Measurements from ENCODE around the gene CASP3.
"Not testable (repeated sequence)": the region's sequence is repeated elsewhere in the genome, so short reads cannot be mapped to it uniquely, and the experiment has no call there.

The CASP3 gene

GRCh38 chr4:184632842-184633241 lies 16.4 kb downstream of the CASP3 start:
- no peak for DNase-seq
- Mint-ChIP-seq H3K36me3 (ENCODE audit: low read depth) (peaks cover 77% of the 10 kb centered on the region), H3K9me3 (no peaks in the 10 kb centered on the region), H3K27me3 (ENCODE audit: low read depth, poor library complexity) (no peaks in the 10 kb centered on the region), H3K4me1 (no peaks in the 10 kb centered on the region), H3K27ac (no peak overlapping the region), H3K4me3 (no peak overlapping the region)
- no peak for TF ChIP-seq CTCF (IDR thresholded peaks at IDR 0.05)

DNA sequence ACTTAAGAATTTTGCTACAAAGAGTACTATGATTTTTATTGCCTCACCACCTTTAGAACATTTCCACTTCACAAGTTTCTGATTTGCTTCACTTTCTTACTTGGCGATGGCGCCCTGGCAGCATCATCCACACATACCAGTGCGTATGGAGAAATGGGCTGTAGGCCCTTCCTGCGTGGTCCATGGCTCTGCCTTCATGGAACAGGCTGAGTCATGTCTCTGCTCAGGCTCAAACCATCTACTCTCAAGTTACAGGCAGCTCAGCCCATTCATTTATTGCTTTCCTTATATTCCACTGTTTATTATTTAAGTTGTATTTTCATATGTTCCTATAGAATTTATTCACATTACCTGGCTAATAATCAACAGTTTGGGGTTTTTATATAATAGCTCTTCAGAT lies 21.1 kb downstream of the CASP3 start:
- H3K9me3 Mint-ChIP-seq = peaks cover 7% of the 10 kb centered on the region
- TF ChIP-seq CTCF (IDR thresholded peaks at IDR 0.05) = no peak
- no peak overlapping the region for H3K27ac Mint-ChIP-seq
- peaks cover 86% of the 10 kb centered on the region for H3K36me3 Mint-ChIP-seq (ENCODE audit: low read depth)
- no peak for DNase-seq
- no peaks in the 10 kb centered on the region for H3K27me3 Mint-ChIP-seq (ENCODE audit: low read depth, poor library complexity)
- no peak overlapping the region for H3K4me3 Mint-ChIP-seq
- H3K4me1 Mint-ChIP-seq = peaks cover 9% of the 10 kb centered on the region

DNA sequence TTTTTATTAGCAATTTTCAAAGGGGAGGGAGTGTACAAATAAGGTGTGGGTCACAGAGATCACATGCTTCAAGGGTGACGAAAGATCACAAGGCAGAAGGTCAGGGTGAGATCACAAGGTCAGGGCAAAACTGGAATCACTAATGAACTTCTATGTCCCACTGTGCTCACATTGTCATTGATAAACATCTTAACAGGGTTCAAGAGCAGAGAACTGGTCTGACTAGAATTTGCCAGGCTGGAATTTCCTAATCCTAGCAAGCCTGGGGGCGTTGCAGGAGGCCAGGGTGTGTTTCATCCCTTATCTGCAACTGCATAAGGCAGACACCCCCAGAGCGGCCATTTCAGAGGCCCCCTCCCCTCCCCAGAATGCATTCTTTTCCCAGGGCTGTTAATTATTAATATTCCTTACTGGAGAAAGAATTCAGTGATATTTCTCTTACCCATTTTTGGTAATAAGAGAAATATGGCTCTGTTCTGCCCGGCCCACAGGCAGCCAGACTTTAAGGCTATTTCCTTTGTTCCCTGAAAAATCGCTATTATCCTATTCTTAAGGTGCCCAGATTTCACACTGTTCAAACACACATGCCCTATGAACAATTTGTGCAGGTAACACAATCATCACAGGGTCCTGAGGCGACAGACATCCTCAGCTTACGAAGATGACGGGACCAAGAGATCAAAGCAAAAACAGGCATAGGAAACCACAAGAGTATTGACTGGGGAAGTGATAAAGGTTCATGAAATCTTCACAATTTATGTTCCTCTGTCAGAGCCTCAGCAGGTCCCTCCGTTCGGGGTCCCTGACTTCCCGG lies 23.3 kb downstream of the CASP3 start:
- H3K4me1 Mint-ChIP-seq, H3K4me3 Mint-ChIP-seq: not testable (repeated sequence)
- H3K36me3 Mint-ChIP-seq (ENCODE audit: low read depth) = peaks cover 76% of the 10 kb centered on the region

GRCh38 chr4:184624972-184625554 lies 24.2 kb downstream of the CASP3 start:
- Mint-ChIP-seq H3K4me1 (peaks cover 9% of the 10 kb centered on the region), H3K27ac (peak overlapping the region; percentile 73), H3K9me3 (peaks cover 13% of the 10 kb centered on the region), H3K36me3 (ENCODE audit: low read depth) (peaks cover 67% of the 10 kb centered on the region), H3K27me3 (ENCODE audit: low read depth, poor library complexity) (no peaks in the 10 kb centered on the region), H3K4me3 (no peak overlapping the region)
- no peak for DNase-seq
- no peak for TF ChIP-seq CTCF (IDR thresholded peaks at IDR 0.05)

More for the DNA sequence above, 23.3 kb downstream of the CASP3 start:
- not testable (repeated sequence) for DNase-seq; H3K27me3 Mint-ChIP-seq (ENCODE audit: low read depth, poor library complexity)
- H3K27ac Mint-ChIP-seq = peak overlapping the region; percentile 73
- peaks cover 13% of the 10 kb centered on the region for H3K9me3 Mint-ChIP-seq

GRCh38 chr4:184624504-184624903 lies 24.7 kb downstream of the CASP3 start:
- H3K4me3 Mint-ChIP-seq; DNase-seq; H3K4me1 Mint-ChIP-seq; H3K27ac Mint-ChIP-seq; H3K27me3 Mint-ChIP-seq (ENCODE audit: low read depth, poor library complexity): not testable (repeated sequence)
- H3K36me3 Mint-ChIP-seq (ENCODE audit: low read depth) = peaks cover 62% of the 10 kb centered on the region
- H3K9me3 Mint-ChIP-seq = peaks cover 13% of the 10 kb centered on the region

DNA sequence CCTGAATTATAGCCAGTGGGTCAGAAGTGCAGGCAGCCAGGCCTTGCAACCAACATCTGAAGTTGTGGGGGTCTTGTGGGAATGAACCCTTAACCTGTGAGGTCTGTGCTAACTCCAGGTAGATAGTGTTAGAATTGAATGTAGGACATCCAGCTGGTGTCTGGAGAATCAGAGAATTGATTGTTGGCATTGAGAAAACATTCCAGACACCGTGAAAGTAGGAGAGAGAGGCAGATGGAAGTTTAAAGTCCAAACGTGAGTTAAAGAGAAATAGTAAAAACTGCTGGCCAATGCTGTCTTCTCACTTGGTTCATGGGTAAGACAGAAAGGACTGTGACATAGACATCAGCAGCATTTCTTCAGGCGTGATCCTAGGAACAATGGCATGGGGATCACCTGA lies 27.7 kb downstream of the CASP3 start:
- no peak for DNase-seq
- peaks cover 4% of the 10 kb centered on the region for H3K27me3 Mint-ChIP-seq (ENCODE audit: low read depth, poor library complexity)
- TF ChIP-seq CTCF (IDR thresholded peaks at IDR 0.05) = no peak
- H3K4me3 Mint-ChIP-seq = no peak overlapping the region
- H3K4me1 Mint-ChIP-seq = peaks cover 9% of the 10 kb centered on the region
- H3K27ac Mint-ChIP-seq = no peak overlapping the region
- H3K36me3 Mint-ChIP-seq (ENCODE audit: low read depth) = peaks cover 32% of the 10 kb centered on the region
- peaks cover 23% of the 10 kb centered on the region for H3K9me3 Mint-ChIP-seq

Data from nephron progenitor cell (in vitro differentiated cells).